ENCODE measurements around the gene USH2A.

GRCh38 chr1:215865060-215865459 is 558.2 kb downstream of the USH2A start:
- TF ChIP-seq CTCF (IDR thresholded peaks at IDR 0.05) (no peak), POLR2A (IDR thresholded peaks at IDR 0.05) (no peak), POLR2AphosphoS5 (IDR thresholded peaks at IDR 0.05) (no peak)
